ENCODE measurements around the gene CTSS.

GRCh38 chr1:150796374-150796773, 30.8 kb upstream of the CTSS start:
- TF ChIP-seq TEAD4 (CRISPR knock-in tag; IDR thresholded peaks at IDR 0.05) (no peak), ZNF138 (CRISPR knock-in tag; conservative IDR thresholded peaks at IDR 0.05) (no peak), ZNF396 (CRISPR knock-in tag; IDR thresholded peaks at IDR 0.05; ENCODE audit: borderline replicate concordance) (no peak), ZNF416 (CRISPR knock-in tag; IDR thresholded peaks at IDR 0.05) (no peak), JUN (CRISPR knock-in tag; IDR thresholded peaks at IDR 0.05) (no peak), CREM (CRISPR knock-in tag; IDR thresholded peaks at IDR 0.05) (no peak)
- TF ChIP-seq, protein P1, sequence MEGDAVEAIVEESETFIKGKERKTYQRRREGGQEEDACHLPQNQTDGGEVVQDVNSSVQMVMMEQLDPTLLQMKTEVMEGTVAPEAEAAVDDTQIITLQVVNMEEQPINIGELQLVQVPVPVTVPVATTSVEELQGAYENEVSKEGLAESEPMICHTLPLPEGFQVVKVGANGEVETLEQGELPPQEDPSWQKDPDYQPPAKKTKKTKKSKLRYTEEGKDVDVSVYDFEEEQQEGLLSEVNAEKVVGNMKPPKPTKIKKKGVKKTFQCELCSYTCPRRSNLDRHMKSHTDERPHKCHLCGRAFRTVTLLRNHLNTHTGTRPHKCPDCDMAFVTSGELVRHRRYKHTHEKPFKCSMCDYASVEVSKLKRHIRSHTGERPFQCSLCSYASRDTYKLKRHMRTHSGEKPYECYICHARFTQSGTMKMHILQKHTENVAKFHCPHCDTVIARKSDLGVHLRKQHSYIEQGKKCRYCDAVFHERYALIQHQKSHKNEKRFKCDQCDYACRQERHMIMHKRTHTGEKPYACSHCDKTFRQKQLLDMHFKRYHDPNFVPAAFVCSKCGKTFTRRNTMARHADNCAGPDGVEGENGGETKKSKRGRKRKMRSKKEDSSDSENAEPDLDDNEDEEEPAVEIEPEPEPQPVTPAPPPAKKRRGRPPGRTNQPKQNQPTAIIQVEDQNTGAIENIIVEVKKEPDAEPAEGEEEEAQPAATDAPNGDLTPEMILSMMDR (IDR thresholded peaks at IDR 0.05), result no peak
- TF ChIP-seq, protein P2, sequence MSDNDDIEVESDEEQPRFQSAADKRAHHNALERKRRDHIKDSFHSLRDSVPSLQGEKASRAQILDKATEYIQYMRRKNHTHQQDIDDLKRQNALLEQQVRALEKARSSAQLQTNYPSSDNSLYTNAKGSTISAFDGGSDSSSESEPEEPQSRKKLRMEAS (CRISPR knock-in tag; IDR thresholded peaks at IDR 0.05), result no peak

Data from WTC11 (cell line).